H9 (cell line): Measurements from ENCODE around the gene PM20D2. TPM values are rescaled to one million over a fixed set of nuclear protein-coding genes. Genes with fewer than 3 reads are reported as not detected.

ENCODE experiments used
- DNase-seq: peaks from one replicate; pipeline ENCODE4 v3.0.0-alpha.2; 2017
- H2AFZ ChIP-seq: one replicate; pipeline ENCODE4 v1.6.1; 2013; ENCODE audit warnings: mild to moderate bottlenecking, low read length, control low read depth, moderate library complexity
- H2AK5ac ChIP-seq: 2 replicates; pipeline ENCODE4 v1.6.1; 2013; ENCODE audit warnings: low read length, control low read depth, mixed read lengths; ENCODE audit not compliant: insufficient read length
- H2BK120ac ChIP-seq: one replicate; pipeline ENCODE4 v1.6.1; 2013; ENCODE audit warnings: low read depth, mild to moderate bottlenecking, low read length, control low read depth, inconsistent platforms; ENCODE audit not compliant: poor library complexity, severe bottlenecking
- H2BK12ac ChIP-seq: 2 replicates; pipeline ENCODE4 v1.6.1; 2013; ENCODE audit warnings: low read length, control low read depth, mixed read lengths, low read depth; ENCODE audit not compliant: insufficient read length
- H2BK15ac ChIP-seq: 2 replicates; pipeline ENCODE4 v1.6.1; 2013; ENCODE audit warnings: low read depth, low read length, control low read depth
- H2BK20ac ChIP-seq: one replicate; pipeline ENCODE4 v1.6.1; 2013; ENCODE audit warnings: low read depth, mild to moderate bottlenecking, low read length, control low read depth, inconsistent platforms; ENCODE audit not compliant: poor library complexity, severe bottlenecking
- H2BK5ac ChIP-seq: 2 replicates; pipeline ENCODE4 v1.6.1; 2013; ENCODE audit warnings: low read length, control low read depth, mixed read lengths; ENCODE audit not compliant: insufficient read length
- H3K14ac ChIP-seq: 2 replicates; pipeline ENCODE4 v1.6.1; 2013; ENCODE audit warnings: low read length, control low read depth; ENCODE audit not compliant: insufficient read depth
- H3K18ac ChIP-seq: 2 replicates; pipeline ENCODE4 v1.6.1; 2013; ENCODE audit warnings: low read depth, mild to moderate bottlenecking, mixed read lengths, low read length, control low read depth; ENCODE audit not compliant: insufficient read length
- H3K23ac ChIP-seq: 2 replicates; pipeline ENCODE4 v1.6.1; 2013; ENCODE audit warnings: low read length, control low read depth, mixed read lengths, low read depth; ENCODE audit not compliant: insufficient read length
- H3K23me2 ChIP-seq: 2 replicates; pipeline ENCODE4 v1.6.1; 2013; ENCODE audit warnings: low read depth, mild to moderate bottlenecking, mixed read lengths, low read length, control low read depth; ENCODE audit not compliant: insufficient read length, poor library complexity, severe bottlenecking
- H3K27ac ChIP-seq: 2 replicates; pipeline ENCODE4 v1.5.1; 2013; ENCODE audit warnings: low read length, control low read depth, mixed read lengths, low read depth; ENCODE audit not compliant: insufficient read length
- H3K27me3 ChIP-seq: 2 replicates; pipeline ENCODE4 v1.6.1; 2013; ENCODE audit warnings: low read length, control low read depth, inconsistent platforms; ENCODE audit not compliant: insufficient read depth
- H3K4ac ChIP-seq: 2 replicates; pipeline ENCODE4 v1.6.1; 2013; ENCODE audit warnings: low read depth, mild to moderate bottlenecking, control low read depth, inconsistent platforms, low read length, moderate library complexity
- H3K4me1 ChIP-seq: 2 replicates; pipeline ENCODE4 v1.6.1; 2013; ENCODE audit warnings: low read length, control low read depth, inconsistent platforms; ENCODE audit not compliant: insufficient read depth
- H3K4me2 ChIP-seq: 2 replicates; pipeline ENCODE4 v1.6.1; 2013; ENCODE audit warnings: low read length, control low read depth, mixed read lengths; ENCODE audit not compliant: insufficient read length, insufficient read depth
- H3K56ac ChIP-seq: 2 replicates; pipeline ENCODE4 v1.6.1; 2013; ENCODE audit warnings: low read depth, mild to moderate bottlenecking, mixed read lengths, low read length, control low read depth; ENCODE audit not compliant: insufficient read length
- H3K79me1 ChIP-seq: 2 replicates; pipeline ENCODE4 v1.6.1; 2013; ENCODE audit warnings: low read depth, mild to moderate bottlenecking, moderate library complexity, low read length, control low read depth, inconsistent platforms; ENCODE audit not compliant: insufficient read depth, poor library complexity, severe bottlenecking
- H3K79me2 ChIP-seq: 2 replicates; pipeline ENCODE4 v1.6.1; 2013; ENCODE audit warnings: low read length, control low read depth, inconsistent platforms; ENCODE audit not compliant: insufficient read depth
- H3K9ac ChIP-seq: 2 replicates; pipeline ENCODE4 v1.6.1; 2013; ENCODE audit warnings: low read length, control low read depth, mixed read lengths; ENCODE audit not compliant: insufficient read length; ENCODE audit errors: extremely low read depth
- H3K9me3 ChIP-seq: one replicate; pipeline ENCODE4 v1.6.1; 2013; ENCODE audit warnings: low read depth, low read length, inconsistent platforms; ENCODE audit not compliant: control insufficient read depth
- H3T11ph ChIP-seq: one replicate; pipeline ENCODE4 v1.6.1; 2013; ENCODE audit warnings: mild to moderate bottlenecking, low read length, control low read depth, inconsistent platforms
- H4K20me1 ChIP-seq: one replicate; pipeline ENCODE4 v1.6.1; 2013; ENCODE audit not compliant: control insufficient read depth, insufficient read length, insufficient read depth
- H4K5ac ChIP-seq: 2 replicates; pipeline ENCODE4 v1.6.1; 2013; ENCODE audit warnings: low read depth, mild to moderate bottlenecking, mixed read lengths, low read length, control low read depth; ENCODE audit not compliant: insufficient read length
- H4K8ac ChIP-seq: replicated peaks from 2 replicates; pipeline ENCODE4 v1.6.1; 2013; ENCODE audit warnings: low read length, control low read depth, mixed read lengths, low read depth; ENCODE audit not compliant: insufficient read length
- H4K91ac ChIP-seq: 2 replicates; pipeline ENCODE4 v1.6.1; 2013; ENCODE audit warnings: low read depth, mild to moderate bottlenecking, moderate library complexity, mixed read lengths, low read length, control low read depth; ENCODE audit not compliant: insufficient read length
- H3K27ac Mint-ChIP-seq, 3 experiments: 2 replicates in 2 of 3; 3 replicates in 1 of 3; pipeline ENCODE4 v1.8.0; 2020 to 2021; ENCODE audit warnings: mixed read lengths in 3 of 3, mild to moderate bottlenecking in 1 of 3, moderate library complexity in 1 of 3
- H3K27me3 Mint-ChIP-seq: 2 replicates; pipeline ENCODE4 v1.8.0; 2021; ENCODE audit warnings: low read depth, mild to moderate bottlenecking, moderate library complexity, mixed read lengths
- H3K36me3 Mint-ChIP-seq, 3 experiments: 2 replicates in 2 of 3; 3 replicates in 1 of 3; pipeline ENCODE4 v1.8.0; 2020 to 2021; ENCODE audit warnings: low read depth in 3 of 3, mixed read lengths in 3 of 3; ENCODE audit not compliant: insufficient read depth in 1 of 3
- H3K4me1 Mint-ChIP-seq, 2 experiments: 2 replicates each; pipeline ENCODE4 v1.8.0; 2020; ENCODE audit warnings: mixed read lengths in 2 of 2
- H3K4me3 Mint-ChIP-seq, 2 experiments: 2 replicates in 1 of 2; 3 replicates in 1 of 2; pipeline ENCODE4 v1.8.0; 2020 to 2021; ENCODE audit warnings: mild to moderate bottlenecking in 2 of 2, mixed read lengths in 2 of 2, moderate library complexity in 1 of 2
- H3K9me3 Mint-ChIP-seq, 2 experiments: 2 replicates in 1 of 2; 3 replicates in 1 of 2; pipeline ENCODE4 v1.8.0; 2020; ENCODE audit warnings: mild to moderate bottlenecking in 2 of 2, mixed read lengths in 2 of 2, moderate library complexity in 1 of 2
- WGBS: extraction: QIAGEN DNeasy Blood & Tissue Kit; methylation state at CpG from one replicate; pipeline ENCODE4 v1.1.7; 2013; ENCODE audit warnings: missing lambda C conversion rate, low lambda C conversion rate, mixed read lengths; ENCODE audit not compliant: insufficient read length; ENCODE audit errors: extremely low coverage; 5-methylcytosine and 5-hydroxymethylcytosine counted together
- total RNA-seq: library from RNA; stranded (reverse); gene quantifications from 2 replicates; pipeline ENCODE4 v1.2.1, GENCODE V29; 2021
- TF ChIP-seq, protein P1 (sequence below): fragments of 200-600 bp; sonication (generic); conservative IDR thresholded peaks from 3 replicates; pipeline ENCODE4 v1.8.0; 2021; ENCODE audit warnings: antibody characterized with exemption, mild to moderate bottlenecking

The PM20D2 gene
- total RNA-seq, 1 experiment from 2014 or later: 8.3 TPM

DNA sequence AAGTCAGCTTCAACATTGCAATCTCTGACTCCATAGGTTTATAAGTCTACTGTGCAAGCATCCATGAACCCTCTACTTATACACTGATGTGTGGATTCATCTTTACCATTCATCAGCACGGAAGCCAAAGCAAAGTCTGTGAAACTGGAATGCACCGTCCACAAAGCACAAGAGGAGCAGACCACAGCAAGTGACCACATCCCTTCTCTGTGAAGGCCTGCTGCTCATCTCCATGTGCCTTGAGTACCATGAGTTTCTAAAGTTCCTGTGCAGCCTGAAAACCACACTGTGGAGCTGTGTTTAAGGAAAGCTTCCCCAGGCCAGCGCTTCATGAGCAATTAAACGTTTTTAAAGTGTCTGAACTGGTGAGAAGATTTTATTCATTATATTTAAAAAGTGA, 51.3 kb downstream of the PM20D2 start:
- Mint-ChIP-seq H3K27ac (no peak overlapping the region), H3K9me3 (peaks cover 18 to 19% of the 10 kb centered on the region in 2 experiments), H3K4me3 (no peak overlapping the region), H3K4me1 (peaks cover 6 to 8% of the 10 kb centered on the region in 2 experiments), H3K27me3 (peaks cover 1% of the 10 kb centered on the region), H3K36me3 (peaks cover 7 to 13% (median 10%) of the 10 kb centered on the region in 3 experiments; a peak in 6 of 7 replicates)
- H2BK15ac ChIP-seq: no peak overlapping the region
- H3K23me2 ChIP-seq: no peaks in the 10 kb centered on the region
- TF ChIP-seq, protein P1, sequence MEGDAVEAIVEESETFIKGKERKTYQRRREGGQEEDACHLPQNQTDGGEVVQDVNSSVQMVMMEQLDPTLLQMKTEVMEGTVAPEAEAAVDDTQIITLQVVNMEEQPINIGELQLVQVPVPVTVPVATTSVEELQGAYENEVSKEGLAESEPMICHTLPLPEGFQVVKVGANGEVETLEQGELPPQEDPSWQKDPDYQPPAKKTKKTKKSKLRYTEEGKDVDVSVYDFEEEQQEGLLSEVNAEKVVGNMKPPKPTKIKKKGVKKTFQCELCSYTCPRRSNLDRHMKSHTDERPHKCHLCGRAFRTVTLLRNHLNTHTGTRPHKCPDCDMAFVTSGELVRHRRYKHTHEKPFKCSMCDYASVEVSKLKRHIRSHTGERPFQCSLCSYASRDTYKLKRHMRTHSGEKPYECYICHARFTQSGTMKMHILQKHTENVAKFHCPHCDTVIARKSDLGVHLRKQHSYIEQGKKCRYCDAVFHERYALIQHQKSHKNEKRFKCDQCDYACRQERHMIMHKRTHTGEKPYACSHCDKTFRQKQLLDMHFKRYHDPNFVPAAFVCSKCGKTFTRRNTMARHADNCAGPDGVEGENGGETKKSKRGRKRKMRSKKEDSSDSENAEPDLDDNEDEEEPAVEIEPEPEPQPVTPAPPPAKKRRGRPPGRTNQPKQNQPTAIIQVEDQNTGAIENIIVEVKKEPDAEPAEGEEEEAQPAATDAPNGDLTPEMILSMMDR: no peak
- no peak overlapping the region for H2AFZ ChIP-seq
- DNase-seq: no peak
- no peak overlapping the region for H2BK120ac ChIP-seq
- no peaks in the 10 kb centered on the region for H3K79me2 ChIP-seq
- no peak overlapping the region for H3K4me2 ChIP-seq
- H3T11ph ChIP-seq: no peak overlapping the region
- no peaks in the 10 kb centered on the region for H4K20me1 ChIP-seq
- WGBS: no CpG with 5 or more reads among the region's 4 CpGs
- no peak overlapping the region for H2BK20ac ChIP-seq
- no peak overlapping the region for H4K8ac ChIP-seq
- no peak overlapping the region for H4K91ac ChIP-seq
- no peak overlapping the region for H4K5ac ChIP-seq
- no peak overlapping the region for H3K27ac ChIP-seq
- H3K27me3 ChIP-seq: no peaks in the 10 kb centered on the region
- no peak overlapping the region for H3K4ac ChIP-seq
- H2BK12ac ChIP-seq: no peak overlapping the region
- H2BK5ac ChIP-seq: no peak overlapping the region
- no peak overlapping the region for H3K14ac ChIP-seq
- H3K4me1 ChIP-seq: peaks cover 2% of the 10 kb centered on the region; the same call in 1 of the 2 replicates
- no peaks in the 10 kb centered on the region for H3K9me3 ChIP-seq
- H3K18ac ChIP-seq: no peak overlapping the region
- H2AK5ac ChIP-seq: no peak overlapping the region
- no peaks in the 10 kb centered on the region for H3K79me1 ChIP-seq
- no peak overlapping the region for H3K56ac ChIP-seq
- H3K9ac ChIP-seq: no peak overlapping the region
- H3K23ac ChIP-seq: no peak overlapping the region
